ENCODE measurements around the gene CSTPP1.

- TF ChIP-seq CTCF (IDR thresholded peaks at IDR 0.05) (no peak), ZFX (IDR thresholded peaks at IDR 0.05; ENCODE audit: borderline replicate concordance) (no peak)
Measured at GRCh38 chr11:47189100-47189834, 252.7 kb downstream of the CSTPP1 start.

Measured in 22Rv1 (cell line).